Limb (tissue), 2 donors: ENCODE results near the gene FAM81A.
"Not testable (repeated sequence)": the region's sequence is repeated elsewhere in the genome, so short reads cannot be mapped to it uniquely, and the experiment has no call there.

Source experiments
- DNase-seq, 2 donors: peaks; one replicate each; pipeline ENCODE4 v3.0.0-alpha.2; 2016; ENCODE audit errors: extremely low spot score in 2 of 2

FAM81A gene

DNA sequence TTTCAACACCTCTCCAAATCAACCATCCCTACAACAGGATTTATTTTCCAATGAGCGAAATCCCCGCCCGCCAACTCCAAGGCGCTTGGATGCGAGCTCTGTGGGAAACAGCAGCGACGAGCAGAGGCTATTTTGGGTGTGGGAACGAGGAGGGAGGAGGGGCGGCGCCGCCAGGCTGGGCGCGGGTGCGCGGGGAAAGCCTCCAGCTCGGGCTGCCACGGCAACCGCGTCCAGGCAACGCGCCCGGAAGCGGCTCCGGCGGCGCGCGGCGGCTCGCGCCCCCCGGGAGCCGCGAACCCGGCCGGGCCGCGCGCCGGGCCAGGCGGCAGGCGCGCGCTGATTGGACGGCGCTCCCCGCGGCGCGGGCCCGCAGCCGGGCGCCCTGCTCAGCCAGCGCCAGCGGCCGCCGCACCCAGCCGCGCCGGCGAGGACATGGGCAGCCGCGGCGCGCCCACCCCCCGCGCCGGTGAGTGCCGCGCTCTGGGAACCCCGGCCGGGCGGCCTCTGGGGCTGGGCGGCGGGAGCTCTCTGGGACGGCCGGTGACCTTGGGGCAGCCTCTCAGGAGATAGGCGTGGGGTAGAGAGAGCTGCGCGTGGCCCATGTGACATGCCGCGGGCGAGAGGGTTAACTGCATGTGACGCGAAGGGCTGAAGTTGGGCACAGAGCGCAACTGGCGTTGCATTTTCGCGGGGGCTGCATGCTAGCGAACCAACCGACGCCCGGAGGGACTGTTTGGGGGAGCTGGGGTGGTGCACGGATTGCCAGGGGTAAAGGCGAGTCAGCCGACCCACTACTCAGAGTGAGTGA lies at the start of gene FAM81A:
TSS of gene FAM81A (plus strand) at position 370 of the 808 bp plus-strand sequence. CDS start 20,441 bp downstream, outside the sequence.
- peak; percentile 84 to 89 for DNase-seq

DNA sequence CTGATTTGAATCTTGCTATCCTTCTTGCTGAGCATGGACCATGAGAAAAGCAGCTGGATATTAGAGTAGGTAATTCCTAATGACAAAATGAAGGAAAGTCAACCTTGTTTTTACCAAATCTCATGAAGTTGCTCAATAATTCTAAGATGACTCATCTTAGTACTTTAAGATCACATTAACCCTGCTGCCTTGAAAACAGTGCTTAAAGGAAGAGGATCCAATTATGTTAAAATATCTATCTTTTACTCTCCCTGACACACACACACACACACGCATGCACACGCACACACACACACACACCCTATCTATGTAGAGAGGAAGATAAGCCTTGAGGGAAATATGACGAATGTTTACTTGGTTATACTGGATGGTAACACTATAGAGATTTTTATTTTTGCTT lies 49.3 kb upstream of the FAM81A start:
- DNase-seq: no peak

DNA sequence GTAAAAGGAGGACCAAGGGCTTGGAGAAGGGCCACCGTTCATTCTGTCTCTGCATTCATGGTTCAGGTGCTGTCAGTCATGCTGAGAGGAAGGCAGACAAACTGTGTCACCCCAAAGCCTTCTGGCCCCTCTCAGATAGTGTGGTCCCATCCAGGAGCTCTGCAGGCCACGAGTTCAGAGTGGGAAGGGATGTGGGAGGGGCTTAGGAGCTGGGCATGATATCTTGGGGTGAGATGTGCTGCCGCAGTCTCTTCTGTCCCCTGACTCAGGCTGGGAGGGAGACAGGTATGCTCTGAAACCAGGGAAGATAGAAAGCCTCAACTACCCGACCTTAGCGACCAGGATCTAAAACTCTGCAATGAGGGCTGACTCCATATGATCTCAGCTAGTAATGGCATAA lies 45.7 kb upstream of the FAM81A start:
- no peak for DNase-seq

DNA sequence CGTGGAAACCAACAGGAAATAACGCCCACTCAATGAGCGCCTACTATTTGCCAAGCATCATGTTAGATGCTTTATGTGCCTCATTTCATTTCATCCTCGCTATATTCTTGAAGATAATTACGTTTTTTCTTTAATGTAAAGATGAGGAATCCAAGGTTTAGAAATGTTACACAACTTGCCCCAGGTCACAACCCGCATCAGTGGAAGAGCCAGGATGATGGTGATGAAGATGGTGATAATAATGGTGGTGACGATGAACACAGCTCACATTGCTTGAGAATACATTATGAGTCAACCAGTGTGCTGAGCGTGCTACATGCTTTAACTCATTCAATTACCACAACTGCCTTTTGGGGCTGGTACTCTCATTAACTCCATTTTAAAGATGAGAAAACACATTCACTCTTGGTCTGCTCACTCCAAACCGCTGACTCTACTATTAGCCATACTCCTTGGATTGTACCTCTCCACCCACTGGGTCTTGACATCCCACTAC lies 43.8 kb upstream of the FAM81A start:
- DNase-seq: no peak

DNA sequence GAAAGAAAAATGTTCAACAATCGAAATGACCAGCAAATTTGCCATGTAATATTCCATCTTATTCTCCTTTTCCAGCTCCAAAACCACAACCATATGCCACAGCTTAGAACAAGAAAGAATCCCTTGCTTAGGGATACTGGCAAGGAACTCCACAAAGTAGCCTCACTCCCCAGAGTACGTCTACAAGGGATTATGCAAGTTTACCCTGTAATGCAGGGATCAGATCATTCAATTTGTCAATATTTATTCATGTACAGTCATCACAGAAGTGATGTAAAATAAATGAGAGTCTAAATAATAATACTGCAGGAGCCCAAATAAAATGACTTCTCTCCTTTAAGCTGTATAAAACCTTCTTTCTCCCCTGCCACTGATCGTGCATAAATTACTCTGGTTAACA lies 41.8 kb upstream of the FAM81A start:
- no peak for DNase-seq

DNA sequence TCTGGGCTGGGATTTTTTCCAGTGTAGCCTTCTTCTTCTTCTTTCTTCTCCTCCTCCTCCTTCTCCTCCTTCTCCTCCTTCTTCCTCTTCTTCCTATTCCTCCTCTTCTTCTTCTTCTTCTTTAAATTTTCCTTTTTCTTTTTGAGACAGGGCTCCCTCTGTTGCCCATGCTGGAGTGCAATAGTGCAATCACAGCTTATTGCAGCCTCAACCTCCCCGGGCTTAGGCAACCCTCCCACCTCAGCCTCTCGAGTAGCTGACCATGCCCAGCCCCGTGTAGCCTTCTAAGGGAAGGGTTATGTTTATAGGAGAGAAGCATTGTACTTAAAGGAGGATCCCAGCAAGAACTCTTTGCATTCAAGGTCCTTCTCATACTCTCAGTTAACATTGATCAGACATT lies 41.3 kb upstream of the FAM81A start:
- no peak for DNase-seq

DNA sequence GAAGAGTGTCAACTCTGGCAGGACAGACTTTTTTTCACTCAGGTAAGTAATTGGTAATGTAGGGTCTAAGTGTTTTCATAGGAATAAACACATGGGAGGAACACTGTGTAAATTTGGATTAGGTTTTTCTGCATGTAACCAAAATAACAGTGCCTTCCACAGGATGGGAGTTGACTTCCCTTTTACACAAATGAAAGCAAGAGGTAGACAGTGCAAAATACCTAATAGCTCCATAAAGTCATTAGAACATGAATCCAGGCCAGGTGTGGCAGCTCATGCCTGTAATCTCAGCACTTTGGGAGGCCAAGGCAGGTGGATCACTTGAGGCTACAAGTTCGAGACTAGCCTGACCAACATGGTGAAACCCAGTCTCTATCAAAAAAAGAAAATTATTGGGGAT lies 39.8 kb upstream of the FAM81A start:
- DNase-seq: no peak

DNA sequence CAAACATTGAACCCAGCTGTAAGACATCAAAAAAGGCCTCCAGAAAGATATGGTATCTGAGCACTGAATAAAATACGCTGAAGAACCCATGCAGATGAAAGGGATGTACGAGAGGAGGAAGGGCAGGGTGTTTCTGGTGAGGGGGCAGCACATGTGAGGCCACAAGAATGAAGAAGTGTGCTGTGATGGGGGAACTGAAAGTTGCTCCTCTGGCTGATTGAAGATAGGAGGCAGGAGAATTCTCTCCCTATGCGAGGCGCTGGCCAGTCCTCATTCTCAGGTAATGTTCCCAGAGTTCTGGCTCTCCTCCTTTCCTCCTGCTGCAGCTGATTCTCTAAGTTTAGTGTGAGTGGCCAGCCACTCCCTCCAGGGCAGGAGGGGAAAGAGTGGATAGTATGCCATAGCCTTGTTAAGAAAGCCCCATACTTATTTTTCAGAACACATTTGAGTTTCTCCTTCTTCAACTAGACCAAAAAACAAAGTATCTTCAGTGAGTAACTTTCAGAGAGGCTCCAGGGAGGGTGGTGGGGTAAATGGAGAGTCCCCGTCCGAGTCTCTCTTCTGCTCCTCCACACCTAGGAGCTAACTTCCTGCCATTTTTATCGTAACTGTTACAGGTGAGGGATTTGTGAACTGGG lies 38.4 kb upstream of the FAM81A start:
- DNase-seq: no peak

DNA sequence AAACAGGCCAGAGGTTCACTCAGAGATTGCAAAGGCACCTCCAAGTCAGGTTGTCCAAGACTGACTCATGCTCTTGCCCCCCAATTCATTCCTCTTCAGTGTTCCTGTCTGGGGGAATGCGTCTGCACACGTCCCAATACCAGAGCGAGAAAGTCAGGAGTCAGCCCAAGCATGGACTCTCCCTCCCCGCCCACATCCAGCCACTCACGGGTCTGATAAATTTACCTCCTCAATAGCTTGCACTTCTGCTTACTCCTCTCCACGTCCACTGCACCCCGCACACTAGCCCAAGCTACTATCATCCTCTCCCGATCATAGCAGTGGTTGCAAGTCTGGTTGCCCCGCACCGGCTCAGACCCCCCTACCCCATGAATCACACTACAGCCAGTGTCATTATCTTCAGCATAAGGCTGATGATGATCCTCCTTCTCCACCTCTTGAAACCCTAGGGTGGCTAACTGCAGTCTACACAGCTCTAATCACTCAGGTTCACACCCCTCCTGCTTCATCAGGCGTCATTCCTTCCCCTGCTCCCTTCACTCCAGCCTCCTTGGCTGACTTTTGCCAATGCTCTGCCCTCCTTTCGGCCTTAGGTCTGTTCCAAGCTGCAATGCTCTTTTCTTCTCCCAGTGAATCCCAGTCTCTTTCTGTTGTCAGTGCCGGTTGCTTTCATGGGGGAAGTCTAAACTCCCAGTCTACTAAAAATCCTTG lies 37.7 kb upstream of the FAM81A start:
- DNase-seq: no peak

DNA sequence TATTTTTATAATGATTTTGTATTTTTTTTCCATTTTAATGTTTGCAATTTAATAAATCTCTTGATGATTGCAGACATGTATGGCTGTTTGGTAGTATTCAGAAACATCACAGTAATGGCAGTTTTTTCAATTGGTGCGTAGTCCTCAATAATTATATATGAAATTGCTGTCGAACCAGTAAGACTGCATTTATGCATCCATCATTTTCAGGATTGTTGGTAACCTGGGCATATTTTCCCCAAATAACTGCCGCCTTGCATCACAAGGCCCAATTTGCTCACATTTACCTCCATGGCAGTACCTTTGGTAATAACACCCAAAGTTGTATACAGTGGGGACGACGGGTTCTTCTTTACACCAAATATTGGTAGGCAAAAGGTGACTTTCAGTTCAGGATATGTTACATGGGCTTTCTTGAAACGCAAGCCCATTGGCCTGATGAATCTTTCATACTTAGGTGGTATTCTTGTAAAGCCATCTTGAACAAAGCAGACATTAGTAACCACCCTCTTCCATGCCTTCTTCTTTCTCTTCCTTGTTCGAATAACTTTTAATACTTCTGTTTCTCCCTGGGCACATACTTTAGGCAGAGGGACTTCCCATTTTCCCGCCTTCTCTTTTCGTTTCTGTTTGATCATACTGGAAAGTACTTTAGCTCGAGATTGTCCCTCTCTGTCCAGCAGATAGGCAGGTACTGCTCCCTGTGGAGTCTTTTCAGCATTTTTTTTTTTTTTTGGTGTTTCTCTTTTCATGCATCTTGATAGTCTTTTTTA lies 36.7 kb upstream of the FAM81A start:
- not testable (repeated sequence) for DNase-seq

DNA sequence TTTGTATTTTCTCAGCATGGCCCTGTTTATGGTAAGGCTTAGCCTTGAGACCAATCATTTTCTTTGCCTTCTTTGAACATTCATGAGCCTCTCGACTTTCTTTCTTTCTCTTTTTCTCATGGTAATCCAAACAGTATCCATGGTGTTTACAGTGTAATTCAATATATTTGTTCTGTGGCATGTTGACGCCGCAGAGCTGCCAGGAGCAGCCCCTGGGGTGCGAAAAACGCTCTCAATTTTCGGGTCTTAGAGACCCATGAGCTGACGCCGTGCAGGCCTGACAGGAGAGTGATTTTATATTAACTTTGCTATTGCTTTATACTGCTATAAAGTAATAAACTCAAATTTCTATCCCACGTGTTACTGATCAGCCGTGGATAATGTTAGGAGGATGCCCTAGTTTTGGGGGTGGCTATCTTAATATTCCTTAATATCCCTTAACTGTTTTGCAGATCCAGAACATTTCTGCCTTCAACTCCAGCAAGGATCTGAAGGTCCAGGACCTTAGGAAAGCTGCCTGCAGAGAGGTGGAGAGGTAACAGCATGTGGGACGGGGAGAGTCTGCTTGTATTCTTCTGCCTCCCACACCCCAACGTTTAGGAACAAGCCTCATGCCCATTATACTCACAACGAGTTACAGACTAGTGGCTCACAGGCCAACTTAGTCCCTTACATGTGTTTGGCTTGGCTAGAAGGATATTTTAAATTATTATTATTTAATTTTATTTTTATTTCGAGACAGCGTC lies 36.0 kb upstream of the FAM81A start:
- no peak for DNase-seq

DNA sequence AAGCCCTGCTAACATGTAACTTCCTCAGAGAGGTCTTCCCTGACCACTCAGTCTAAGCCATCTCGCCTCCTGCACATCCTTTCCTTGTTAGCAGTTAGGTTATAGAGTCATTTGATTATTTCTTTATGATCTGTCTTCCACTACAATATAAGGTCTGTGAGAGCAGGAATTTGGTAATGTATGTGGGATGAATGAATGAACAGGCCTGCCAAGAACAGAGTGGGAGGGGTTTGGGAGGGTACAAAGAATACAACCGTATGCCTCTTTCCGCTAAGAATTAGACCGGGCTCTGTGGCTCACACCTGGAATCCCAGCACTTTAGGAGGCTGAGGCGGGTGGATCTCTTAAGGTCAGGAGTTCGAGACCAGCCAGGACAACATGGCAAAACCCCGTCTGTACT lies 32.9 kb upstream of the FAM81A start:
- no peak for DNase-seq

DNA sequence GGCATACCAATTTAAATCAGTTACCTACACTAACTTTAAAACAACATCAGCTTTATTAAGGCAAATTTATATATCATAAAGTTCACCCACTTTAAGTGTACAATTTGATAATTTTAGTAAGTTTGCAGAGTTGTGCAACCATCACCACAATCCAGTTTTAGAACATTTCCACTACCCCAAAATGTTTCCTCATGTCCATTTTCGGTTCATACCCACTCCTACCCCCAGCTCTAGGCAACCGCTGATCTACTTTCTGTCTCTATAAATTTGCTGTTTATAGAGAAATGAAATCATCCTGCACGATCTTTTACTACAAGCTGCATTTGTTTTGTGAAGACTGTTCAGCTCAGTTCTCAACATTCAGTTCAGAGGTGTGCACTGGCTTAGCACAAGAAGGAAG lies 31.5 kb upstream of the FAM81A start:
- no peak for DNase-seq

DNA sequence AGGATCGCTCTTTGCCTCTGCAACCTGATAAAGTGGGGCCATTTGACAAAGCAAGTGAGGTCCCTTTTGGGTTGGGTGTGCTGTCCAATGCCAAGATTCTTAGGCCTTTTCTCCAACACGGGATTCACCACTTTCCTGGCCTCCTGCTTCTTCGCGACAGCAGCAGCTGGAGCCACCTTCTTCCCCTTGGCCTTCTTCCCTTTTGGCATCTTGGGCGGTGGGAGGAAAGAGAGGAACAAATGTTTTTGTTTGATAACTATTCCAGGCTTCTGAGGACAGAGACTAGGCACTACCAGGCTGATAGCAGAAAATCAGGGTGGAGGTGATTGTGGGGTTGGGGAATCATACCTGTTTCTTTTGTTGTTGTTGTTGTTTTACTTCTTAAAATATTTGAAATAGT lies 30.0 kb upstream of the FAM81A start:
- DNase-seq: no peak

DNA sequence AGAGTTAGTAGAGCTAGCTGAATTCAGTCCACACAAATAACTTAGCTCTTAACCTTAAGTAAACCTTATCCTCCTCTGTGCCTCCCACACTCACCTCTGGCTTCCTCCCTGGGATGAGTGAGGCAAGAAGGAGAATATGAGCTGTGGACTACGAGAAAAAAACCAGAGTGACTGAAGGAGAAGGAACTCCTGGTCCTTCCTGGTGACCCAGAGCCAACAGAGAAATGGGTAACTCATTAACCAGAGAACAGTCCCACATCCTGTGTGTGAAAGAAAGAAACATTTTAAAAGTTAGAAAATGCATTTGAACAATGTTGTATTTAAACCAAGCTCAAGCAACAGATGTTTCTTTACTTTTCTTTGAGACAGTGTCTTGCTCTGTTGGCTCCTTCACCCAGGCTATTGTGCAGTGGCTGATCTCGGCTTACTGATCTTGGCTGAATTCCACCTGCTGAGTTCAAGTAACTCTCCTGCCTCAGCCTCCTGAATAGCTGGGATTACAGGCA lies 27.5 kb upstream of the FAM81A start:
- peak in 1 of 2 donors; percentile 25 for DNase-seq

DNA sequence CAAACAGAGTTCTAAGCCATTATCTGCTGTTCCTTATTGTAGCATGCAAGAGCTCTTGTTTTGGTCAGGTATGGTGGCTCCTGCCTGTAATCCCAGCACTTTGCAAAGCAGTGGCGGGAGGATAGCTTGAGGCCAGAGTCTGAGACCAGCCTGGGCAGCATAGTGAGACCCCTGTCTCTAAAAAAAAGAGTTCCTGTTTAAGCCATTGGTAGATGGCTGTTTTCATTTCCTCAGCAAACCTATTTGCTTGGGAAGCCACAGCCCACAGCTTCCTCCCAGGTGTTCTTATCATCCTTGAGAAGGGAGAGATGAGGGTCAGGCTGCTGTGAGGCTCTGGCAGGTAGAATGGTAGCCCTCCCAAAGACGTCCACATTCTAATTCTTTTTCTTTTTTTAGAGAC lies 24.4 kb upstream of the FAM81A start:
- no peak for DNase-seq

DNA sequence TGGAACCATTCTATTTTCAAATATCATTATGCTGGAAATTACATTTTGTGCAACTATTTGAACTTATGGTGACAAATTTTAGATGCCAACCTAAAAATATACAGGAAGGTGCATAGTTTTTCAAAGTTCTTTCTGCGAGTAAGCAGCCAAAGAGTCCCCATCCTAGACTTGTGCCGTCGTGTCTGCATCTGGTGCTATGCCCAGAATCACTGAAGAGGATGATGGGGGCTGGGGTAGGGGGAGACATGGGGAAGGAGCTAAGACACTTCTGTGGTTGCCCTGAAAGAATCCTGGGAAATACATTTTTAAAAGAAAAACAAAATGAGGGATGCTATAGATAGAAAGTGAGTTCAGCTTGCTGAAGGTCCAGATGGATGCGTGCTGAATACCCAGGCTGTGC lies 21.2 kb upstream of the FAM81A start:
- DNase-seq: no peak

DNA sequence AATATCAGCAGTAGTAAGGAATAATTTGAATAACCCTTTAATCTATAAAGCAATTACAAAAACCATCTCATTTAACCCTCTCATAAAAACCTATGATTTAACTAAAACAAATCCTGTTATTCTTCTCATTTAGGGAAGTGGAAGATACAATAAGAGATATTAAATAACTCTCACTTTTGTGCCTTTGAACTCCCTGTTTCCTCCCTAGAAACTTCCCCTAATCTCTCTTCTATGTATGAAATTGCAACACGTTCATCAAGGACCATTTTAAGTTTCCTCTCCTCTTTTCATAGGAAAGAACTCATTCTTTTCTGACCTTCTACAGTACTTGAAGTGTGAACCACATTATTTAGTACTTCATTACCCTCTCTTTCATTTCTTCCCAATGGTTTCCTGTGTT lies 18.8 kb upstream of the FAM81A start:
- no peak for DNase-seq

DNA sequence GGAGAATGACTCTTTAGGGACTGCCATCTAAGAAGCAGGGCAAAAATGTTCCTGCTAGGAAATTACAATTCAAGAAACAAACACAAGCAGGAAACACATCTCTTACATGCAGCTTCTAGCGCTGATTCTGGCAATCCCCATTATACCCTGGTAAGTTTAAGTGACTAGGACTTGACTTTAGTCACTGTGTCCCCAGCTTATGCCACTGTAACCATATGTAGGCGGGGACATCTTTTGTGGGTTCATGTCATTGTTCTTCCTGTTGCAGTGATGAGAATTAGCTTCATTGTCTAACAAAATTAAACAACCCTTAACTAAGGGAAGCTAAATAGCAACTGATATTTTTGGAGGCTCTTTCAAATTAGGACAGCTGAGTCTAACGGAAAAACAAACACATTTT lies 17.9 kb upstream of the FAM81A start:
- DNase-seq: no peak

DNA sequence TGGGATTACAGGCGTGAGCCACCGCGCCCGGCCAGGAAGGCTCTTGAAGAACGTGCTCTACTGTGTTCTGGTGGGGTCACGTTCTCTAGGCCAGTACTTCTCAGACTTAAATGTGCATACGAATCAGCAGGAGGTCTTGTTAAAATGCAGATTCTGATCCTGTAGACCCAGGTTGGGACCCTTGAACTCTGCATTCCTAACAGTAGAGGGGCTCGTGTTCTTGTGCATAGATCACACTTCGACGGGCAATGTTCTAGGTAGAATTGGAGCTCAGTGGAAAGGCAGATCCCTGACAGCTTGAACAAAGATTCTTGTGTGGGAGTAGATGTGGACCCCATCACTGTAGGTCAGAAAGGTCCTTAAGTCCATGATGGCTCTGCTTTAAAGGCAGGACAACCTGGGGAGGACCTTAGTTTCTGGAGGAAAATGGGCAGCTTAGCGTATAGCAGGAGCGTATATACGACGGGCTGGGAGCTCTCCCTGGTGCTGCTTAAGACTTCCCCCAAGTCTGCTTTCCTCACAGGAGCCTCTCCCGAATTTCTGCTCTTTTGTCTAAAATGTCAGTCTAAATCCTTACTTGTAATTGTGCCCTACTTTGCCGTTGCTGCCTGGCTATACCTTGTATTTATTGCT lies 16.9 kb upstream of the FAM81A start:
- DNase-seq: peak; percentile 18 to 43
